ENCODE measurements around the gene PTCH1. TPM values are rescaled to one million over a fixed set of nuclear protein-coding genes. Genes with fewer than 3 reads are reported as not detected.

The PTCH1 gene
- total RNA-seq, 1 donor from 2014 or later, result 104 TPM

DNA sequence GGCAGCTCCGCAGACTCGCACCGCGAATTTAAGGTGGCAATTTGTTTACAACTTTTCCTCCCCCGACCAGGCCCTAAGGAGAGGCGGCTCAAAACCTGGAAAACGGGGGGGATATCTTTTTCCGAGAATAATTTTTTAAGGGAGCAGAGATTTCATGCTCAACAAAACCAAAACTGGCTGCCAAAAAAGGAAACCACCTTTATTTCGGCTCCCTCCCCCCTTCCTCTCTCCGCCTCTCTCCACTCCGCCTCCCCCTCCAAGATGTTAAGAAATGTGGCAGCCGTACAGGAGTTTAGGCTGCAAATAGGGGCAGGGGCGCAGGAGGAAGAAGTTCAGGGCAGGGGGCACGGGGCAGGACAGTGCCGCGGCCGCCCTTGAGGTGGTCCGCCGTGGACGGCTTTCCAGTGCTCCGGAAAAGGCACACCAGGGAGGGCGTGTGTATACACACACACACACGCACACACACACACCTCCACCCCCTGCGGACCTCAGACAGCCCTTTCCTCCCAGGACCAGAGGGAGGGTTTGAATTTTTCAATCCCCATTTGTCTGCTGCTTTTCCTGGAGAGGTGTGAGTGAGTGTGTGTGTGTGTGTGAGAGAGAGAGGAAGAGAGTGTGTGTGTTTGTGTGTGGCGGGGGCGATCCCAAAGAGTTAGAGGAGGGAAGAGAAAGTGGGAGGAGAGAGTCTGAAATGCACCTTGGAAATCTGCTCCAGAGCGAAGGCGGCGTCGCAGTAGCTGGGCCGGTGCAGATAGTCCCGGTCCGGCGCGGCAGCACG lies 9.1 kb downstream of the PTCH1 start:
- peak overlapping the region; percentile 100 for H3K27ac Mint-ChIP-seq (ENCODE audit: unreplicated experiment)
- peaks cover 26% of the 10 kb centered on the region for H3K4me1 Mint-ChIP-seq (ENCODE audit: low read depth, unreplicated experiment)

DNA sequence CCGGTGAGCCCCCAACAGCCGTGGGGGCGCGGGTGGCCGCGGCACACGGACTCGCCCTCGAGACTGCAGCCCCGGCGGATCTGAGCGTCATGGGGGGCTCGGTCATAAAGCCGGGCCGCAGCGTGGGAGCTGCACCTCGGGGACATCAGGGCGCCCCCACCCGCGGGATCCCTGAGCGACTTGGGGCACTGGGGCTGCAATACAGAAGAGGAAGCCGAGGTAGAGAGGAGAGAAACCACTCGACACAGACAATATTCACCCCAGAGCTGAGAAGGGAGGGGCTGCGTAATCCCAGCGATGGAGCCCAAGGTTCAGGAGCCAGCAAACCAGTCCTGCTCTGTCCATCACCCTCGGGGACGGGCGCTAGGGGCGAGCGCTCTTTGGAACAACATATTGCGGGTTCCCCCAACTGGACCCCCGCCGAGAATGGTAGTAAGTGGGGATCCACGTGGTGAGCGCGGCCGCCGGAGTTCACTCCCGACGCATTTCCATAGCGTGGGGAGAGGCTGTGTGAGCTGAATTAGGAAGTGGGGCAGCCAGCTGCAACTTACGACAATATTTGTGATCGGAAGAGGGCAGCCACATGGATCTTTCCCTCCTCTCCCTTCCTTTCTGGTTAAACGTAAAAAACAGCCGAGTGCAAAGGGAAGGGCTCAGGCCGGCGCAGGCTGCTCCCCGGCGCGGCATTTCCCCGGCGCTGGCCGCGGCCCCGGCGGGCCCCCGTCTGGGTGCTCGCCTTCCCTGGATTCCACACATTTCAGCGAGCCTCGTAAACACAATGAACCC lies 9.9 kb downstream of the PTCH1 start:
- peak; percentile 59 for DNase-seq
- Mint-ChIP-seq H3K27me3 (ENCODE audit: unreplicated experiment) (peaks cover 28% of the 10 kb centered on the region), H3K9me3 (ENCODE audit: unreplicated experiment) (peaks cover 29% of the 10 kb centered on the region), H3K36me3 (ENCODE audit: unreplicated experiment) (peaks cover 4% of the 10 kb centered on the region), H3K4me3 (ENCODE audit: unreplicated experiment) (peak overlapping the region; percentile 100), H3K4me1 (ENCODE audit: low read depth, unreplicated experiment) (peaks cover 25% of the 10 kb centered on the region), H3K27ac (ENCODE audit: unreplicated experiment) (peak overlapping the region; percentile 100)
- TF ChIP-seq, protein P1, sequence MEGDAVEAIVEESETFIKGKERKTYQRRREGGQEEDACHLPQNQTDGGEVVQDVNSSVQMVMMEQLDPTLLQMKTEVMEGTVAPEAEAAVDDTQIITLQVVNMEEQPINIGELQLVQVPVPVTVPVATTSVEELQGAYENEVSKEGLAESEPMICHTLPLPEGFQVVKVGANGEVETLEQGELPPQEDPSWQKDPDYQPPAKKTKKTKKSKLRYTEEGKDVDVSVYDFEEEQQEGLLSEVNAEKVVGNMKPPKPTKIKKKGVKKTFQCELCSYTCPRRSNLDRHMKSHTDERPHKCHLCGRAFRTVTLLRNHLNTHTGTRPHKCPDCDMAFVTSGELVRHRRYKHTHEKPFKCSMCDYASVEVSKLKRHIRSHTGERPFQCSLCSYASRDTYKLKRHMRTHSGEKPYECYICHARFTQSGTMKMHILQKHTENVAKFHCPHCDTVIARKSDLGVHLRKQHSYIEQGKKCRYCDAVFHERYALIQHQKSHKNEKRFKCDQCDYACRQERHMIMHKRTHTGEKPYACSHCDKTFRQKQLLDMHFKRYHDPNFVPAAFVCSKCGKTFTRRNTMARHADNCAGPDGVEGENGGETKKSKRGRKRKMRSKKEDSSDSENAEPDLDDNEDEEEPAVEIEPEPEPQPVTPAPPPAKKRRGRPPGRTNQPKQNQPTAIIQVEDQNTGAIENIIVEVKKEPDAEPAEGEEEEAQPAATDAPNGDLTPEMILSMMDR (IDR thresholded peaks at IDR 0.05; ENCODE audit: partially characterized antibody, unreplicated experiment), result no peak

More for the DNA sequence above, 9.1 kb downstream of the PTCH1 start:
- DNase-seq, result peak; percentile 57
- Mint-ChIP-seq H3K9me3 (ENCODE audit: unreplicated experiment) (peaks cover 29% of the 10 kb centered on the region), H3K27me3 (ENCODE audit: unreplicated experiment) (peaks cover 29% of the 10 kb centered on the region), H3K36me3 (ENCODE audit: unreplicated experiment) (peaks cover 4% of the 10 kb centered on the region), H3K4me3 (ENCODE audit: unreplicated experiment) (peak overlapping the region; percentile 100)
- TF ChIP-seq, protein P1 (IDR thresholded peaks at IDR 0.05; ENCODE audit: partially characterized antibody, unreplicated experiment), result no peak

DNA sequence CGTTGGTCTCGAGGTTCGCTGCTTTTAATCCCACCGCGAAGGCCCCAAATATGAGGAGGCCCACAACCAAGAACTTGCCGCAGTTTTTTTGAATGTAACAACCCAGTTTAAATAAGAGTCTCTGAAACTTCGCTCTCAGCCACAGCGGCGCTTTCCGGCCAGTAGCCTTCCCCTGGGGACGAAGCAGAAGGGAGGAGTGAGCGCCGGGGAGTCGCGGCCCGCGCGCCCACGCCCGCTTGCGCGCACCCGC lies 10.4 kb downstream of the PTCH1 start:
- TF ChIP-seq, protein P1 (IDR thresholded peaks at IDR 0.05; ENCODE audit: partially characterized antibody, unreplicated experiment), result no peak
- peak overlapping the region; percentile 96 for H3K27ac Mint-ChIP-seq (ENCODE audit: unreplicated experiment)
- H3K36me3 Mint-ChIP-seq (ENCODE audit: unreplicated experiment), result peaks cover 4% of the 10 kb centered on the region
- H3K4me1 Mint-ChIP-seq (ENCODE audit: low read depth, unreplicated experiment), result peaks cover 28% of the 10 kb centered on the region
- peak; percentile 50 for DNase-seq
- H3K4me3 Mint-ChIP-seq (ENCODE audit: unreplicated experiment), result peak overlapping the region; percentile 93
- H3K27me3 Mint-ChIP-seq (ENCODE audit: unreplicated experiment), result peaks cover 28% of the 10 kb centered on the region
- H3K9me3 Mint-ChIP-seq (ENCODE audit: unreplicated experiment), result peaks cover 29% of the 10 kb centered on the region

DNA sequence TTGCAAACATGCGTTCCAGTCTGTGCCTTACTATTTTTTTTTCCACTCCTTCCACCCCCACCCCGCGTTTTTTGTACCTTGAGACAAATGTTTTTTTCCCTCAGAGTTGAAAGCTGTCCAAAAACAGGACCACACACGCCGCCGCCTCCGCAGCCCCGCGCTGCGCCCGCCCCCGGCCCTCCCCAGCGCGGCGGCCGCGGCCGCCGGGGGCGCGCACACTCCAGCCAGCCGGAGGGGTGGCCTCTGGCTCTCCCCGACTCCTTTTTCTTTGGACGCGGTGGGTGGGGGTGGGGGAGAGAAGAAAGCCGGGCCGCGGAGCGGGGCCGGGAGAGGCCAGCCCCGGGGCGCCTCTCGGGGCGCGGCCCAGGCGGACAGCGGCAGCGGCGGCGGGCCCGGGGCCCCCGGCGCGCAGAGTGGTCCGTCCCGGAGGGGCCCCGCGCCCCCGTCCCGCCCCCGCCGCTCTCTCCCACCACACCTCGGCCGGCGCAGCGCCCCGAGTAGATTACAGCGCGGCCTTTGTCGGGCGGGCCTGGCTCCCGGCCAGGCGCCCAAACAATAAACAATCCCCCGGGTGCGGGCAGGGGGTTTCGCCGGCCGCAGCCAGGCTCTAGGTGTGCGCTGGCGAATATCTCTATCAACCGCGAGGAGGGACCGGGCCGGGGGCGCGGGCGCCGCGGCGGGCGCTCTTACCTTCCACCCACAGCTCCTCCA lies 10.9 kb downstream of the PTCH1 start:
- peaks cover 4% of the 10 kb centered on the region for H3K36me3 Mint-ChIP-seq (ENCODE audit: unreplicated experiment)
- DNase-seq, result peak; percentile 75
- peaks cover 27% of the 10 kb centered on the region for H3K27me3 Mint-ChIP-seq (ENCODE audit: unreplicated experiment)
- TF ChIP-seq, protein P1 (IDR thresholded peaks at IDR 0.05; ENCODE audit: partially characterized antibody, unreplicated experiment), result no peak
- peaks cover 29% of the 10 kb centered on the region for H3K9me3 Mint-ChIP-seq (ENCODE audit: unreplicated experiment)
- H3K4me3 Mint-ChIP-seq (ENCODE audit: unreplicated experiment), result peak overlapping the region; percentile 93
- H3K27ac Mint-ChIP-seq (ENCODE audit: unreplicated experiment), result peak overlapping the region; percentile 96
- peaks cover 33% of the 10 kb centered on the region for H3K4me1 Mint-ChIP-seq (ENCODE audit: low read depth, unreplicated experiment)
